Heart right ventricle (tissue), 16 donors: ENCODE results near the gene STX16. TPM values are rescaled to one million over a fixed set of nuclear protein-coding genes. Genes with fewer than 3 reads are reported as not detected.

Experiments
- ATAC-seq, 8 donors: fragments of 200-7000 bp; cut with Tn5 transposase; one replicate each; pipeline ENCODE4 v1.9.1; 2020; ENCODE audit warnings: mild to moderate bottlenecking in 8 of 8, moderate library complexity in 8 of 8, moderate number of reproducible peaks in 1 of 8
- DNase-seq, 2 donors: peaks; one replicate each; pipeline ENCODE4 v3.0.0-alpha.2; 2020
- H3K27ac ChIP-seq, 10 donors: fragments of 200-600 bp; sonication (generic) in 2 of 10; one replicate each; pipeline versions ENCODE4 v1.5.0 to v1.8.0; 2020 to 2022; ENCODE audit warnings: mild to moderate bottlenecking in 3 of 10
- H3K27me3 ChIP-seq, 7 donors: fragments of 200-600 bp; one replicate each; pipeline ENCODE4 v1.8.0; 2021 to 2022; ENCODE audit warnings: mild to moderate bottlenecking in 2 of 7
- H3K36me3 ChIP-seq, 9 donors: fragments of 200-600 bp; sonication (generic) in 1 of 9; one replicate each; pipeline versions ENCODE4 v1.5.0 to v1.8.0; 2020 to 2022; ENCODE audit warnings: mild to moderate bottlenecking in 2 of 9
- H3K4me1 ChIP-seq, 9 donors: fragments of 200-600 bp; sonication (generic) in 1 of 9; one replicate each; pipeline versions ENCODE4 v1.5.0 to v1.8.0; 2020 to 2022; ENCODE audit warnings: mild to moderate bottlenecking in 4 of 9
- H3K4me3 ChIP-seq, 10 donors: fragments of 200-600 bp; sonication (generic) in 2 of 10; one replicate each; pipeline versions ENCODE4 v1.5.0 to v1.8.0; 2020 to 2022; ENCODE audit warnings: mild to moderate bottlenecking in 7 of 10, moderate library complexity in 2 of 10
- H3K9me3 ChIP-seq, 11 donors: fragments of 200-600 bp in 10 of 11; sonication (generic) in 2 of 11; one replicate each; pipeline versions ENCODE4 v1.5.0 to v1.8.0; 2013 to 2022; ENCODE audit warnings: mild to moderate bottlenecking in 2 of 11, control low read depth in 1 of 11, moderate library complexity in 1 of 11
- WGBS, 2 donors: extraction: QIAGEN DNeasy Blood & Tissue Kit; methylation state at CpG; one replicate each; pipeline ENCODE4 v1.1.7; 2013; ENCODE audit warnings: inconsistent platforms in 1 of 2; 5-methylcytosine and 5-hydroxymethylcytosine counted together
- intact Hi-C, 10 donors: fragments of 100-400 bp; cut with DNase I; formaldehyde crosslinking; loops; one replicate each; pipeline versions ENCODE4 v1.11.1 to v1.14.2; 2022
- polyA plus RNA-seq, 2 donors: library from polyadenylated mRNA; stranded (reverse); fragments of 200-250 nt; gene quantifications; one replicate each; pipeline ENCODE4 v1.2.3, GENCODE V29; 2013
- total RNA-seq, 10 donors: library from RNA; stranded (reverse); fragmentation: NEBNext Ultra II Directional in 3 of 10; extraction: Animal tissue kit (Norgen Biotek cat#: 25700) in 3 of 10; gene quantifications; one replicate each; pipeline versions ENCODE4 v1.2.1 to v1.2.4, GENCODE V29; 2021 to 2023
- TF ChIP-seq, protein P1 (sequence below), 9 donors: fragments of 200-600 bp; sonication (generic) in 2 of 9; IDR thresholded peaks; one replicate each; pipeline versions ENCODE4 v1.5.0 to v1.8.0; 2021 to 2022; ENCODE audit warnings: antibody characterized with exemption in 9 of 9, mild to moderate bottlenecking in 5 of 9, moderate library complexity in 1 of 9
- donor health status: Arrhythmogenic right ventricular cardiomyopathy.
- donor health status: ischemic (EF 13 %, LVEDD 7.1; RV severe dilation, severe dysfunction).
- donor health status: healthy with polysubstance abuse.
- donor health status: DM: no; HTN: yes; CAD: no.
- donor health status: DM: no; HTN: no; CAD: no.
- donor health status: ischemic (EF 25% LVEDD 6.9; RV normal size, moderate dysfunction).
- donor health status: ischemic (EF 25% LVEDD 5.7; RV mildly dilated, moderate dysfunction).
- donor health status: healthy.
- donor health status: DM: yes; HTN: yes; CAD: no.
- donor health status: Ischemic cardiomyopathy.
- donor health status: ischemic (EF 35%, LVEDD 5.7; RV mildly dilated, moderate dysfunction).
- donor health status: nonischemic (EF 11% LVEDD 7.7; RV severe dilation, severe dysfunction).
- donor health status: DM: yes; HTN: yes; CAD: no.
- donor health status: PGD.
- donor health status: ischemic (EF 29% LVEDD 5.4; RV normal size, mild dysfunction).
- donor health status: nonischemic (EF 23%, LVEDD 6.1; RV moderate dilation, normal function).

STX16 gene
- total and polyA plus RNA-seq, 12 donors = 17.1 to 57.6 (median 27.0) TPM

DNA sequence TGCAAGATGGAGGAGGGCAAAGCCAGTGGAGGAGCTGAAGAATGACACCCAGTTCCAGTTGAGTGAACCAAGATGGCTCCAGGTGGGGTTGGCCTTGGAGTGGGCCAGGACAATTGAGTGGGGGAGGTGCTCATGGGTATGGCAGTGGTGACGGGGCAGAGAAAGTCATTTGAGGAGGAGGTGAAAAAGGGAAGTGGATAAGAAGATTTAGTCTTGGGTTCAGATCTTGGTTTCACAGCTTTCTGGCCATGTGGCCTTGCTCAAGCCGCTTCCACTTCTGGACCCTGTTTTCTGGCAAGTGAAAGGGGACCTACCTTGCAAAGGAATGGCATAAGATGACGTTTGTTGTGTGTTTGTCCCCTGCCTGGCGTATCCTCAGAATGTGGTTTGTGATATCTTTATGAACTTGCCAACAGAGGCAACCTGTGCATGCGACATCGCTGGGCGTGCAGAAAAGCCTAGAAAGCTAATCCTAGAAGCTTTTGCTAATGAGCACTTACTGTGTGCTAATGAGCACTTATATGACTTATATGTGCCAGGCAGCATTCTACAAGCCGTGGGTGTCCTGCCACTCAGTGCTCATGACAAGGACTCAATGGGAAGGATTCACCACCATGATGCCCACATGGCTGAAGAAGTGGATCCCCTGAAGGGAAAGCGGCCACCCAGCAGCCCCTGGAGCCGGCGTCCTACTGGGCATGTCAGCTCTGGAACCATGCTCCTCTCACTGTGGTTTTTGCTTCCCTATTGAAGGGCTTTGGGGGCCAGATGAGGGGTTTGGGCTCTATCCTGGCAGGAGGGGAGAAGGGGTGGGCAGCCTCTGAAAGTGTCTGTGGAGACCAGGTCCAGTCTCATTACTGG, 23.6 kb upstream of the STX16 start:
- H3K9me3 ChIP-seq = no peaks in the 10 kb centered on the region
- peaks cover 0 to 8% (median 0%) of the 10 kb centered on the region in 9 donors for H3K4me1 ChIP-seq
- intact Hi-C loops = loop anchor here in 1 of 10 donors (10.0 kb wide), 1 partner anchor 63 kb away; no protein-coding TSS in a partner anchor
- DNase-seq (no peak), ATAC-seq (no peak)
- H3K27me3 ChIP-seq = no peaks in the 10 kb centered on the region
- no peaks in the 10 kb centered on the region for H3K36me3 ChIP-seq
- 93 to 97% methylated on average over 11 of the region's 11 CpGs for WGBS, 2 donors
- no peak overlapping the region for H3K27ac ChIP-seq
- H3K4me3 ChIP-seq = no peak overlapping the region
- TF ChIP-seq, protein P1, sequence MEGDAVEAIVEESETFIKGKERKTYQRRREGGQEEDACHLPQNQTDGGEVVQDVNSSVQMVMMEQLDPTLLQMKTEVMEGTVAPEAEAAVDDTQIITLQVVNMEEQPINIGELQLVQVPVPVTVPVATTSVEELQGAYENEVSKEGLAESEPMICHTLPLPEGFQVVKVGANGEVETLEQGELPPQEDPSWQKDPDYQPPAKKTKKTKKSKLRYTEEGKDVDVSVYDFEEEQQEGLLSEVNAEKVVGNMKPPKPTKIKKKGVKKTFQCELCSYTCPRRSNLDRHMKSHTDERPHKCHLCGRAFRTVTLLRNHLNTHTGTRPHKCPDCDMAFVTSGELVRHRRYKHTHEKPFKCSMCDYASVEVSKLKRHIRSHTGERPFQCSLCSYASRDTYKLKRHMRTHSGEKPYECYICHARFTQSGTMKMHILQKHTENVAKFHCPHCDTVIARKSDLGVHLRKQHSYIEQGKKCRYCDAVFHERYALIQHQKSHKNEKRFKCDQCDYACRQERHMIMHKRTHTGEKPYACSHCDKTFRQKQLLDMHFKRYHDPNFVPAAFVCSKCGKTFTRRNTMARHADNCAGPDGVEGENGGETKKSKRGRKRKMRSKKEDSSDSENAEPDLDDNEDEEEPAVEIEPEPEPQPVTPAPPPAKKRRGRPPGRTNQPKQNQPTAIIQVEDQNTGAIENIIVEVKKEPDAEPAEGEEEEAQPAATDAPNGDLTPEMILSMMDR (IDR thresholded peaks at IDR 0.05) = no peak

DNA sequence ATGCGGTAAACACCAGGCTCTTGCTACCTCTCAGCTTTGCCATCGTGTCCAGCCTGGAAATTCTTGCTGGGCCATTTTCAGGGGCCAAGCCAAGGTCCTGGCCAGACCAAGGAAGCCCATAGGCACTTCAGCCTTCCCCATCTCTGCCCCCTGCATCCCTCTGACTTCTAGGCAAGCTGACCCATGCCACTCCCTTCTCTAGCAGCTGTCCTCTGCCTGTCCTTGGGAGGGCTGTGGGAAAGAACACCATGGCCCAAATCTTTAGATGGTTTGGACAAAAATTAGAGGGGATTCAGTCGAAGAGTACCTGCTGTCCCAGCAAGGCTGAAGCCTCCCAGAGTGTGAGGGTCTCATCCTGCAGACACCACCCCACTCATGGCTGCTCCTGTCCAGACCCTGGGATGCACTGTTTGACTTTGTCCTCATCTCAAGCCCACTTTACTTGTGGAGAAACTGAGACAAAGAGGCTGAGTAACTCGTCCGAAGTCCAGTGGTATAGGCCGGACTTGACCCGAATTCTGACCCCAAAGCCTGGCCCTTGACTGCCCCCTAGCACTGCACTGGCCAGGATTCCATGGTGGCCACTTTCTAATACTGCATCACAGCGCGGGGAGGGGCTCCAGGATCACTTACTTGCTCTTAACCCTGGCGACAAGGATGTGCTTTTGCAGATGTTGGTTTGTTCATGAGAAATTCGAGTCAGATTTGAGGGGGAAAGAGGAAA, 22.4 kb upstream of the STX16 start:
- intact Hi-C loops = loop anchor here in 1 of 10 donors (10.0 kb wide), 1 partner anchor 64 kb away; no protein-coding TSS in a partner anchor
- Histone ChIP-seq H3K36me3 (no peaks in the 10 kb centered on the region), H3K4me1 (peaks cover 0 to 8% (median 0%) of the 10 kb centered on the region in 9 donors), H3K27me3 (no peaks in the 10 kb centered on the region), H3K27ac (no peak overlapping the region), H3K9me3 (no peaks in the 10 kb centered on the region), H3K4me3 (no peak overlapping the region)
- TF ChIP-seq, protein P1 (IDR thresholded peaks at IDR 0.05) = no peak
- no peak for ATAC-seq
- WGBS, 2 donors = 70 to 81% methylated on average over 11 of the region's 11 CpGs
- DNase-seq = no peak

DNA sequence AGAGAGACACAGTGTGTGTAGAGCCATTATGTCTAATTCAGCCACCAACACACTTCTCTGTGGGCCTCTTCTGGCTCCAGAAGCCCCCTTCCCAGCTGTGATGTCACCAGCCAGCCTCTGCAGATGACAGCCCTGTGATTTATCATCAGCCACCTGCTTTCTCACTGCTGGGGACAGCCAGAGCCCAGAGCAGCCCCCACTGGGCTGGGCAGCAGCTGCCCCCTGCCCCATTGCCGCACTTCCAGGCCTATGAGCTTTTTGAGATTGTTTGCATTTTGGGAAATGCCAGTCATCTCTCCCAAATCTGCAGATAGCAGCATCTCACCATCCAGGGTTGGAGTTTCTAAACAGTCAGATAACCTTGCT, 21.9 kb upstream of the STX16 start:
- ATAC-seq = no peak
- intact Hi-C loops = loop anchor here in 1 of 10 donors (10.0 kb wide), 1 partner anchor 64 kb away; no protein-coding TSS in a partner anchor
- H3K27ac ChIP-seq = no peak overlapping the region
- H3K4me3 ChIP-seq = no peak overlapping the region
- no peak for DNase-seq
- TF ChIP-seq, protein P1 (IDR thresholded peaks at IDR 0.05) = no peak
- no peaks in the 10 kb centered on the region for H3K36me3 ChIP-seq
- H3K9me3 ChIP-seq = no peaks in the 10 kb centered on the region
- H3K27me3 ChIP-seq = peaks cover 0 to 3% (median 0%) of the 10 kb centered on the region in 7 donors
- H3K4me1 ChIP-seq = peaks cover 0 to 8% (median 0%) of the 10 kb centered on the region in 9 donors
- WGBS, 2 donors = 83 to 96% methylated on average over 1 of the region's 1 CpG

DNA sequence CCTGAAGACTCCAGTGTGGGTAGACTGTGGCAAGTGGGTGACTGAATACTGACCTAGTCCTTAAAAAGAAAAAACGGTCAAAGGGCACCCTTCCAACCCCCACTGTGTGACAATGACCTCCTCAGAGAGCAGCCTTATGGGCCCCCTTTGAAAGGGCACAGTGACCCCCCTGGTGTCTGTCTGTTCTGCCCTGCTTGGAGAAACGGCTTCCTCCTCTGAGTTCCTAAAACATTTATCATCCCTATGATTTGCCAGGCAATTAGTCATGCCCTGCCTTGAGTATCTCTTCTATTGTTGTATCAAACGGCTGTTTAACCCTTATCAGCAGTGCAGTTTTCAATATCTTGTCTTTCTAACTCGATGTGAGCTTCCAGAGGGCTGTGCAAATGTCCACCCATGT, 21.0 kb upstream of the STX16 start:
- TF ChIP-seq, protein P1 (IDR thresholded peaks at IDR 0.05) = no peak
- DNase-seq (no peak), ATAC-seq (no peak)
- Histone ChIP-seq H3K4me3 (no peak overlapping the region), H3K27ac (no peak overlapping the region), H3K4me1 (peaks cover 0 to 13% (median 0%) of the 10 kb centered on the region in 9 donors), H3K9me3 (no peaks in the 10 kb centered on the region), H3K36me3 (no peaks in the 10 kb centered on the region), H3K27me3 (peaks cover 0 to 8% (median 0%) of the 10 kb centered on the region in 7 donors)
- 26 to 32% methylated on average over 4 of the region's 4 CpGs for WGBS, 2 donors
- intact Hi-C loops = loop anchor here in 1 of 10 donors (10.0 kb wide), 1 partner anchor 55 kb away; no protein-coding TSS in a partner anchor
